ENCODE data around the gene CHCHD3.
A peak's percentile ranks its signal among the peaks of the same experiment; 100 is the strongest.

Gene CHCHD3

GRCh38 chr7:133061792-133062191, 20.1 kb downstream of the CHCHD3 start:
- DNase-seq (ENCODE audit: extremely low read depth, low read depth) = no peak
- TF ChIP-seq, protein P1, sequence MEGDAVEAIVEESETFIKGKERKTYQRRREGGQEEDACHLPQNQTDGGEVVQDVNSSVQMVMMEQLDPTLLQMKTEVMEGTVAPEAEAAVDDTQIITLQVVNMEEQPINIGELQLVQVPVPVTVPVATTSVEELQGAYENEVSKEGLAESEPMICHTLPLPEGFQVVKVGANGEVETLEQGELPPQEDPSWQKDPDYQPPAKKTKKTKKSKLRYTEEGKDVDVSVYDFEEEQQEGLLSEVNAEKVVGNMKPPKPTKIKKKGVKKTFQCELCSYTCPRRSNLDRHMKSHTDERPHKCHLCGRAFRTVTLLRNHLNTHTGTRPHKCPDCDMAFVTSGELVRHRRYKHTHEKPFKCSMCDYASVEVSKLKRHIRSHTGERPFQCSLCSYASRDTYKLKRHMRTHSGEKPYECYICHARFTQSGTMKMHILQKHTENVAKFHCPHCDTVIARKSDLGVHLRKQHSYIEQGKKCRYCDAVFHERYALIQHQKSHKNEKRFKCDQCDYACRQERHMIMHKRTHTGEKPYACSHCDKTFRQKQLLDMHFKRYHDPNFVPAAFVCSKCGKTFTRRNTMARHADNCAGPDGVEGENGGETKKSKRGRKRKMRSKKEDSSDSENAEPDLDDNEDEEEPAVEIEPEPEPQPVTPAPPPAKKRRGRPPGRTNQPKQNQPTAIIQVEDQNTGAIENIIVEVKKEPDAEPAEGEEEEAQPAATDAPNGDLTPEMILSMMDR (IDR thresholded peaks at IDR 0.05; ENCODE audit: low read depth, low read length) = no peak

DNA sequence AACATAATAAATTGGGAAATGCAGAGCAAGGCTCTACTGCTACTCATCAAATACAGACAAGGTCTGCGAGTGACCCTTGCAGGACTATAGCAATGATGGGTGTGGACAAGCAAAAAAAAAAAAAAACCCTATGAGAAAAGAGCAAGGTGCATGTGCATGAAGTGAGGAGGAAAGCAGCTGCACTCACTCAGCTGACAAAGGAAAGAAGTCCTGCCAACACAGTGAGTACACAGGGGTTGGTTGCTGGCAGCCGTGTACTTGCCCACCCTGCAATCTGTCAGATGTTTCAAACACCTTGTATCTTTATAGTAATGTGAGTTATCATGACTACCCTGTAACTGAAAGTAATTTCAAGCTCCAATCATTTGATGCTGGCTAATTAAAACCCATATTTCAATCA, 20.5 kb downstream of the CHCHD3 start:
- no peak for DNase-seq (ENCODE audit: extremely low read depth, low read depth)
- TF ChIP-seq, protein P1 (IDR thresholded peaks at IDR 0.05; ENCODE audit: low read depth, low read length) = no peak

- DNase-seq (ENCODE audit: extremely low read depth, low read depth) = no peak
These were observed 21.9 kb downstream of the CHCHD3 start for GRCh38 chr7:133060004-133060403.

GRCh38 chr7:133059263-133059662, 22.6 kb downstream of the CHCHD3 start:
- no peak for DNase-seq (ENCODE audit: extremely low read depth, low read depth)
- TF ChIP-seq, protein P1 (IDR thresholded peaks at IDR 0.05; ENCODE audit: low read depth, low read length) = no peak

More at GRCh38 chr7:133060004-133060403, 21.9 kb downstream of the CHCHD3 start:
- TF ChIP-seq, protein P1 (IDR thresholded peaks at IDR 0.05; ENCODE audit: low read depth, low read length) = no peak

DNA sequence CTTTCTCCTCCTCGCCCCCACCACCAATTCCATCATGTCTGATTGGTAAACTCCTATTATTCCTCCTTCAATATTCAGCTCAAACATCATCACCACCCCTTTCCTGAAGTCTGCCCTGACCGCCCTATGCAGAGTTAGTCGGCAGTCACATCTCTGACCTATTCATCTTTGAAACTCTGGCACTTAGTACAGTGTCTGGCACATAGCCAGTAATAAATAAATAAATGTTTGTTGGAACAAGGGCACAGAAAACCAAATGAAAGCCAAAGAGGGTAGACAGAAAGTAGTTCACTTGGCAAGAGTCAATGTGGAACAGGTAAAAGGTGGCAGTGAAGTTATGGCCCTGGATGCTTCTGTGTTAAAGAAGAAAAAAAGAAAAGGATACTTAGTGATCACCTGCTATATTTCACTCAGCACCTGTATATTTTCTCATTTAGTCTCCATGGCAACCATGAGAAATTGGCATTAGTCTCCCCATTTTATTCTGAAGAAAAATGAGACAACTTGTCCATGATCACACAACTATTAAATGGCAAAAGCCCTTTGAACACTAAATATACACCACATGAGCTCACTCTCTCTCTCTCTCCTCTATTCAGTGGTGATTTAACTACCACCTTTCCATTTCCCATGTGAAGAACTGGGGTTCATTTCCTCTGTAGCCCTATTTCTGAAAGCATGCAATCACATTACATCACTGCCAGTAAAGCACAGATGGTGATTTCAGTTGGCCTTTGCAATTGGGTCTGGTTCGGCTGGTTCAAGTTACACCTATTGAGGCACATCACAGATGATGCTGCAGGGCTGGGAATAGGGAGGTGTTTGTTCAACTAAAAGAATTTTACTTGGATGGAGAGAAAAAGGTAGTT, 25.3 kb downstream of the CHCHD3 start:
- TF ChIP-seq, protein P1 (IDR thresholded peaks at IDR 0.05; ENCODE audit: low read depth, low read length) = no peak
- no peak for DNase-seq (ENCODE audit: extremely low read depth, low read depth)

DNA sequence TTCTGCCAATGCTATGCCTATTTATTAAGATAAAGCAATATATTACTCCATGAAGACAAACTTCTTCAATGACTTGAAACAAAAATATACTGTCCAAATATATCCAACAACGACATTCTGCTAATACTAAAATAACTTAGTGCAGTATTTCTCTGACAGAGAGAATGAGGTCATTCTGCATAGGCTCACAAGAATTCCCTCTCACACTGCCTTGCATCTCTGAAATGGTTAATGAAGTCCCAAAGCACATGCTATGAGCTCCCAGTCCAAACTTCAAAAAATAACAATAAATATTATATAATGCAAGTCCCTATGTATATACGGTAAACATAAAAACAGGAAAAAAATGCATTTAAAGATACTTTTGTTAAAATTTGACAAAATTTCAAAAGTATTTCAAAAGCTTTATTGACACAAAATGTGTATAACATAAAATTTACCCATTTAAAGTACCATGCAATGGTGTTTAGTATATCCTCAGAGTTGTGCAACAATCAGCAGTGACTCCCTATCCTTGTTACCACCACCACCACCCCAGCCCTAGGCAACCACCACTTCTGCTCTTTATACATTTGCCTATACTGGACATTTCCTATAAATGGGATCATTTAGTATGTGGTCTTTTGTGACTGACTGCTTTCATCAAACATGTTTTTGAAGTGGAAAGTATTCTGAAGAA, 27.6 kb downstream of the CHCHD3 start:
- no peak for DNase-seq (ENCODE audit: extremely low read depth, low read depth)
- TF ChIP-seq, protein P1 (IDR thresholded peaks at IDR 0.05; ENCODE audit: low read depth, low read length) = no peak

- peak; percentile 60 for DNase-seq (ENCODE audit: extremely low read depth, low read depth)
- TF ChIP-seq, protein P1 (IDR thresholded peaks at IDR 0.05; ENCODE audit: low read depth, low read length) = no peak
These were observed 28.5 kb downstream of the CHCHD3 start for GRCh38 chr7:133053321-133053891.

Measured in AG09319 (cell line).